ENCODE data around the gene SLC66A3. TPM values are rescaled to one million over a fixed set of nuclear protein-coding genes. Genes with fewer than 3 reads are reported as not detected.

SLC66A3 gene
- total RNA-seq, 4 donors from 2014 or later = 55.2 to 114 (median 90.2) TPM

DNA sequence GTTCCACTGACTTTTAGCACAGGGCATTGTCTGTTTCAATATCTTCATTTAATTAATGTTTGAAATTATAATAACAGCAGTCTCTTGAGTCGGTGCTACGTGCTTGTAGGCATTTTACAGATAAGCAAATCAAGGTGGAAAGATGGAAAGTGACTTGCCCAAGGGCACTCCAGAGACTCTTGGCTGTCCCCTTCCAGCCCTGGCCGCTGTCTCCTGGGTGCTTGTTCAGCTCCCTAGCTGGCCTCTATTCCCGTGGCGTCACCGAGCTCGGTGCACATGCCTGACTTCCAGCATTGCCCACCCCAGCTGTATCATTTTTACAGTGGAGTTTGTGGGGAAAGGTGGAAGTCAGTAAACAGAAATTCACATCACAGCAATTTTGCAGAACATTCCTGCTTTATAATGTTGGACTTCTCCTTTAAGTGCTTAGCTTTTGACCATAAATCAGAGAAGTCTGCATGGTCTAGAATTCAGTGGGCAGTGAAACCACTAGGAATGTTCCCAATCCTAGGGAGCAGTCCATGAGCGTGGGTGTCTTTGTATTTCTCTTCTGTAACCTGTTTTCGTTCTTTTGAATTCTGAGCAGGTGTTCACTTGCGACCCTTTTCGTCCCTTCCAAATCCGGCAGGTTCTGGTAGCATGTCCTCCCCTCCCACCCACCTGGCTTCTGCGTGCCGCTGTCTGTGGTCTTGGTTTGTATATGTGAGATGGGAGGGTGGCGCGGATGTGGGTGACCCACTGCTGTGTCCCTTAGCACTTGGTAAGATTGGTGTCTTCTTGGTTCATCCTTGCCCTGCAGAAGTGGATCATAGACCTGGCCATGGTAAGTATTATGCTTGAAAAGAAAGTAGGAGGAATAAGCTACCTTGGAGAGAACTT is 8.4 kb downstream of the SLC66A3 start:
- TF ChIP-seq, protein P1, sequence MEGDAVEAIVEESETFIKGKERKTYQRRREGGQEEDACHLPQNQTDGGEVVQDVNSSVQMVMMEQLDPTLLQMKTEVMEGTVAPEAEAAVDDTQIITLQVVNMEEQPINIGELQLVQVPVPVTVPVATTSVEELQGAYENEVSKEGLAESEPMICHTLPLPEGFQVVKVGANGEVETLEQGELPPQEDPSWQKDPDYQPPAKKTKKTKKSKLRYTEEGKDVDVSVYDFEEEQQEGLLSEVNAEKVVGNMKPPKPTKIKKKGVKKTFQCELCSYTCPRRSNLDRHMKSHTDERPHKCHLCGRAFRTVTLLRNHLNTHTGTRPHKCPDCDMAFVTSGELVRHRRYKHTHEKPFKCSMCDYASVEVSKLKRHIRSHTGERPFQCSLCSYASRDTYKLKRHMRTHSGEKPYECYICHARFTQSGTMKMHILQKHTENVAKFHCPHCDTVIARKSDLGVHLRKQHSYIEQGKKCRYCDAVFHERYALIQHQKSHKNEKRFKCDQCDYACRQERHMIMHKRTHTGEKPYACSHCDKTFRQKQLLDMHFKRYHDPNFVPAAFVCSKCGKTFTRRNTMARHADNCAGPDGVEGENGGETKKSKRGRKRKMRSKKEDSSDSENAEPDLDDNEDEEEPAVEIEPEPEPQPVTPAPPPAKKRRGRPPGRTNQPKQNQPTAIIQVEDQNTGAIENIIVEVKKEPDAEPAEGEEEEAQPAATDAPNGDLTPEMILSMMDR (IDR thresholded peaks at IDR 0.05; ENCODE audit: low read depth) = no peak

DNA sequence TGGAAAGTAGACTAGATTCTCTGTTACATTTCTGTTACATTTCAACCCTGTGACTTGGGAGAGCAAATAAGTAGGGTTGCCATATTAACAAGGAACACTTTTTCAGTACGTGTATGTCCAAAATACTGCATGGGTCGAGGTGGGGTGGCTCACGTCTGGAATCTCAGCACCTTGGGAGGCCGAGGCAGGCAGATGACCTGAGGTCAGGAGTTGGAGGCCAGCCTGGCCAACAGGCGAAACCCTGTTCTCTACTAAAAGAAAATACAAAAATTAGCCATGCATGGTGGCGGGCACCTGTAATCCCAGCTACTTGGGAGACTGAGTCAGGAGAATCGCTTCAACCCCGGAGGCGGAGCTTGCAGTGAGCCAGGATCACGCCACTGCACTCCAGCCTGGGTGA is 11.2 kb downstream of the SLC66A3 start:
- TF ChIP-seq, protein P1 (IDR thresholded peaks at IDR 0.05; ENCODE audit: low read depth) = no peak

DNA sequence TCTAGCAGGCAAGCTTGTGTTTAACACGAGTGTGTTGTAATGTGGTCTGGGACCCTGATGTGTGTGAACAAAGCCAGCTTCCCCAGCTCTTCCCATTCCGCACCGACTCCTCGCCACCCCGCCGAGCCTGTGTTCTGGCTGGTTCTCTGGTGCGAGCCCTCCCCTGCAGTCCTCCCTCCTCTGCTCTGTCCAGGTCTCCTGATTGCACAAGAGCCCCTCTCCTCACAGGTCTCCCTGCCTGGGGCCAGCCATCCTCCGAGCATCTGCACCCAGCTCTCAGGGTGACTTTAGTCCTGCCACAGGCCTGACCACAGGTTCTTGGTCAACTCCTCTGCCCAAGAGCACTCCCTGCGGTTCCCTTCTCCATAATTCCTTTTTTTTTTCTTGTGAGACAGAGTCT is 13.2 kb downstream of the SLC66A3 start:
- TF ChIP-seq, protein P1 (IDR thresholded peaks at IDR 0.05; ENCODE audit: low read depth) = no peak

DNA sequence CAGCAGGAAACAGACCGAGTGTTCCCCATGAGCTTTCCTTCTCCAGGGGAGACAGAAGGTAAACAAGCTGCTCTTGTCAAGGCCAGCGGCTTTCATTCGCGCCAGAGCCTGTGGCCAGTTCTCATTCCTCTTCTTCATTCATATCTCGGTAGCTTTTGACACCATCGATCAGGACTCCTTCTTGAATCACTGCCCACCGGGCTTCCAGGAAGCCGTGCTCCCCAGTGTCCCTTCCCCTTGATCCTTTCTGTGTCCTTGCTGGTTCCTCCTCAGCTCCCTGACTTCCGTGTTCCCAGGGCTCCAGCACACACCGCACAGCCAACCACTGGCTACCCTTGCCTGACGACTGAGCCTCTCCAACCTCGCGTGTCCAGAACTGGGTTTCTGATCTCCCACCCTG is 14.1 kb downstream of the SLC66A3 start:
- TF ChIP-seq, protein P1 (IDR thresholded peaks at IDR 0.05; ENCODE audit: low read depth) = no peak

DNA sequence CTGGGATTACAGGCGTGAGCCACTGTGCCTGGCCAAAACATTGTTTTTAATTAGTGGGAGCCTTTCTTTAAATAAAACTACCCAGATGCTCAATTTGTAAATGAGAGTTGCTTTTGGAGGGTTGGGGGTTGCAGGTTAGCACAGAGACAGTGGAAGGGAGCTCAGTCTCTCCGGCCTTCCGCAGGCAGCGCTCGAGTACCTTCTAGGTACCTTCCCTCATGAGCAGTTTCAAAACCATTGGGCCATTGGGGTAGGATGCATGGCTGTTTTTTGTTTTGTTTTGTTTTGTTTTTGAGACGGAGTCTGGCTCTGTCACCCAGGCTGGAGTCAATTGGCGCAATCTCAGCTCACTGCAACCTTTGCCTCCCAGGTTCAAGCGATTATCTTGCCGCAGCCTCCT is 19.0 kb downstream of the SLC66A3 start:
- TF ChIP-seq, protein P1 (IDR thresholded peaks at IDR 0.05; ENCODE audit: low read depth) = no peak

DNA sequence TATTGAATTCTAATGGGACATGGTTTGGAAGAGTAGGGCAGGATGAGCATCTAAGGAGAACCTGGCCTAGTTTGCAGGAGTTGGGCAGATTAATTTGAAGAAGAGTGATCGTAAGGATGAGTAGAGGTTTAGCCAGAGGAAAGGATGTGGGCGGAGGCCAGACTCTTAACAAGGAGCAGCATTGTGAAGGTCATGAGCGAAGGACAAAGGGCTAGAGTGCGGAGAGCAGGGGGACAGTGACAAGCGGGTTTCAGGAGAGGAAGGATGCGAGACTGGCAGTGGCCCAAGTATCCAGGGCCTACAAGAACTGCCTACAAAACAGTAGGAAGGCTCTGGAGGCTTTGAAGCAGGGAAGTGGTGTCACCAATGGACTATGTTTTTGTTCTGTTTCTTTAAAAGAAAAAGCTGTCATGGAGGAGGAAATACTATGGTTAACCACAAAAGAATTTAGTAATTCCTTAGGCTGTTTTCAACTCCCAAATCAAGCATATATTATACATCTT is 20.1 kb downstream of the SLC66A3 start:
- TF ChIP-seq, protein P1 (IDR thresholded peaks at IDR 0.05; ENCODE audit: low read depth) = no peak

DNA sequence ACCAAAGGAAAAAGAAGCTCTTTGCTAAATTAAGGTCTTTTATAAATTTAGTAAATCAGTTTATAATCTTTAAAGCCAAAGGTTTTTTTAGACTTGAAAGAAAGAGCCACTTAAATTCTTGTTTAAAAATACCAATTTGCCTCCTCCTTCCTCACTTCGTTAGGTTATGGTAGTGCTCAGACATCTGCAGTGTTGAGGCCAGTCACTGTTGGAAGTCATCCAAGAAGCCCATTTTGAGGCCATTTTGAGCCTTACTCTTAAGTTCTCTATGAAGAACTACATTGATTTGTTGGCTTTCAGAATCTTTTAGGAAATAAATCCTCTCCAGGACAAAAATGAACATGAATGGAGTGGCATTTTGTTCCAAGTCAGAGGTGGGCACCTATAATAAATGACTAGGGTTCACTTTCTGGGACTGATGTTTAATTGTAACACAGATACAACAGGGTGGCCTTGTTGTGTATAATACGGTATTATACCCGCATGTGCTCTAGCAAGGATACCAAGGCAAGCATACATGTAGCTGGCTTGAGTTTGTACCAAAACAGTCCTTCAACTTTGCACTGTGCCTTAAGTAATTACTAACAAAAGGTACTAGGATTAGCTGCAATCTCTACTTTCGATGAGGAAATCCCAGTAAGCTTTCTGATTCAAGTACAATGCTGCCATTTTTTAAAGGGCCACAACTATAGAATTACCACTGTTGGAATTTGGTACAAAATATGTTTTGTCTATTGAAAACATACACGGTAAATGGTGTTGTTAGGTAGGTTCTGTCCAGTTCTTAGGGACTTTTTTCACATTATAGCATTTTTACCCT is 22.8 kb downstream of the SLC66A3 start:
- TF ChIP-seq, protein P1 (IDR thresholded peaks at IDR 0.05; ENCODE audit: low read depth) = no peak
